Amygdala (tissue), 56 donors: ENCODE measurements around the gene GNRHR.

Experiments
- DNase-seq, 56 donors: peaks; one replicate each; lab custom pipeline; 2025; lab: John Stamatoyannopoulos, UW

Gene GNRHR

GRCh38 chr4:67700738-67701516, 53.3 kb downstream of the GNRHR start, which contains the start of gene UBA6:
UBA6 (minus strand) TSS chr4:67701155; CDS start chr4:67701119, 36 bp downstream.
- peak; percentile 19 to 96 (median 90) for DNase-seq

DNA sequence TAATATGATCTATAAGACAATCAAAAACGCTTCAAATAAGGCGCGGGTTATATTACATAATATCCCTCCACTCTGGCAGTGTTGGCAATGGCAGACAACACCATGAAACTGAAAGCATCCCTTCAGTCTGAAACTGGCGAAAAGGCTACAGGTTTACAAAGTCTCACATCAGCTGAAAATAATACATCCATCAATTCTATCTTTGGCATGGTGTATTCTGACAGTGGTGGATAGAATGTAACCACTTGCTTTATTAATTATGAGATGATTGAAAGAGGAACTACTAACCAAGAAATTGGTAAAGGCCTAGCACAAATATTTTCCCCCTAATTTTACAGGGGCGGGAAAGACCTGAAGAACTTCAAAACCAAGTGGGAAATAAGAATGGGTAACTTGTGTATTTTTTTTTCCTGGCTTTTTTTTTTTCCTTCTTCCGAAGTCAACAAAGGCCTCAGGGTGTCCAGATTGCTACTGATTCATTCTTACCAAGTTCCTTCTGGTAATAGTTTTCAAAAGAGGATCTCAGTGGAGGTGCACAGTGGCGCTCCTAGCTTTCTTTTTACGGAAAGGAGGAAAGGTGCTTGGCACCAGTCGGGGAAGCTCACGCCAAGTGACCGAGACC, 54.0 kb downstream of the GNRHR start:
- no peak for DNase-seq

DNA sequence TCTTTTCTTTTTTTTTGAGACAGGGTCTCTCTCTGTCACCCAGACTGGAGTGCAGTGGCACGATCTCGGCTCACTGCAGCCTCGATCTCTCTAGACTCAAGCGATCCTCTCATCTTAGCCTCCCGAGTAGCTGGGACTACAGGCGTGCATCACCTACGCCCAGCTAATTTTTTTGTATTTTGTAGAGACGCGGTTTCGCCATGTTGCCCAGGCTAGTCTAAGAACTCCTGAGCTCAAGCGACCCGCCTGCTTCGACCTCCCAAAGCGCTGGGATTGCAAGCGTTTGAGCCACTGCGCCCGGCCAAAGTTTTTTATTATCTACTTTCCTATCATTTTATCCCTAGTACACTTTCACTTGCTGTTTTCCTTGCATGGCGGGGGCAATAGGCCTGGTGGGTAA, 54.6 kb downstream of the GNRHR start:
- DNase-seq, result no peak

GRCh38 chr4:67697860-67698687, 56.1 kb downstream of the GNRHR start:
- no peak for DNase-seq

DNA sequence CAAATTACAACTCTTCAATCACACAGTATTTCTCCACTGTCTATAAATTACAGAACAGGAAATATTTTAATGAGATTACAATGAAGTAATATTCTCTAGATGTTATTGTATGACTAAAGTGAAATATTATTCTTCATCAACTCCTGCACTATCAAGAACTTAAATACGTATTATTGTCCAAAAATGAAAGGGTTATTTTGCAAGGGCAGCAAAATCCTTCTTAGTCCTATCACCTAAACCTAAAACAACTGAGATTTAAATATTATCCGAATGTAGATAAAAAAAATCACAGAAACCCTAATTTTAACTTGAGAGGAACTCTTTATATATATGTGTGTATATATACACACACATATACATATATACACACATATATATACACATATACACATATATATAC, 58.1 kb downstream of the GNRHR start:
- no peak for DNase-seq

DNA sequence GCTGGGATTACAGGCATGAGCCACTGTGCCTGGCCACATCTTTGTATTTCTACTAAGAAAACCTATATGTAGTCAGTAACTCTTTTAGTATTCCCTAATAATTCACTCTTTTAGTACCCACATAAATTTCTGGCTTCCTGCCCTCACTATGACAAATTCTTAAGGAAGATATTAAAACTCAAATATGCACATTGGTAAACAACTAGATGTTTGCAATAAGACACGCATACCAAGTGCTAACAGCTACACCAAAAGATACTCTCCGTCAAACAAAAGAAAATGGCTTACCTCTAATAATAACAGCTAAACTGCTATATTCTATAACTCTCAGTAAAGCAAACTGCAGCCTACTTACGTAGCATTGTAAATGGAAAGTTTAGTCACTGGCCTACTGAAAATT, 59.5 kb downstream of the GNRHR start:
- no peak for DNase-seq

DNA sequence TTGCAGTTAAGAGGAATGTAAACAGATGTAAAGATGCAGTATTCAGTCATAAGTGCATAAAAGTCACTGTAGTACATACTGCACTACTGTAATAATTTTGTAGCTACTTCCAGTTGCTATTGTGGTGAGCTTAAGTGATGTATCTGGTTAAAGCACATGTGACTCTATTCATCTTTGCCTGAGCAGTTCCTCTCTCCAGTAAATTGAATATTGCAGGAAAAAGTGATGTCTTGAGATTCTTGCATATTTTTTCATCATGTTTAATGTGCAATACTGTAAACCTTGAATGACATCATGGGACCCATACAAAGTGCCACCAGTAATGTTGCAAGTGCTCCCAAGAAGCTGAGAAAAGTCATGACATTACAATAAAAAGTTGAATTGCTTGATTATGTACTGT, 62.9 kb downstream of the GNRHR start:
- DNase-seq, result no peak
